K562 (cell line): Measurements from ENCODE around the gene ACTA2. TPM values are rescaled to one million over a fixed set of nuclear protein-coding genes. Genes with fewer than 3 reads are reported as not detected.

Experiments
- ATAC-seq: fragments of 200-7000 bp; cut with Tn5 transposase; 3 replicates; pipeline ENCODE4 v1.9.1; 2020; ENCODE audit warnings: moderate library complexity
- BruUV-seq: library from RNA; stranded (reverse); fragments of 400-500 nt; replicated peaks from 2 replicates; lab custom pipeline; 2021; lab: Mats Ljungman, UMichigan
- CTCF ChIA-PET: fragments of 300-600 bp; formaldehyde crosslinking; extraction: SDS; loops from one replicate; lab custom pipeline; 2021; ENCODE audit warnings: low intra/inter-chr PET ratio; lab: Yijun Ruan, JAX
- POLR2A ChIA-PET: fragments of 300-600, 350-650 bp; sonication (Branson Sonifier 250); formaldehyde crosslinking; extraction: SDS; loops from one replicate; lab custom pipeline; 2021; ENCODE audit warnings: antibody characterized with exemption, inconsistent platforms; lab: Yijun Ruan, JAX
- DNase-seq, 4 experiments: peaks; one replicate each; pipeline versions ENCODE4 v3.0.0 to v3.0.0-alpha.2; 2011 to 2018; ENCODE audit warnings: low spot score in 3 of 4, mixed read lengths in 3 of 4; ENCODE audit errors: extremely low read depth in 1 of 4
- FAIRE-seq: peaks from 2 replicates; lab custom pipeline; 2011; peaks lifted over from hg19 to GRCh38; lab: Jason Lieb, UNC
- H2AFZ ChIP-seq: 2 replicates; pipeline ENCODE4 v1.6.0; 2011; ENCODE audit warnings: low read depth, low read length, control low read depth, inconsistent platforms
- H3K27ac ChIP-seq: fragments of 200-600 bp; 3 replicates; pipeline ENCODE4 v1.8.0; 2011; ENCODE audit warnings: low read depth, mild to moderate bottlenecking, control low read depth, inconsistent platforms, low read length, moderate library complexity, mixed read lengths; ENCODE audit errors: extremely low read depth
- H3K27me3 ChIP-seq, 2 experiments: fragments of 300-600 bp in 1 of 2; 2 replicates in 1 of 2; 3 replicates in 1 of 2; pipeline versions ENCODE4 v1.6.0 to v1.8.0; 2011; ENCODE audit warnings: inconsistent platforms in 2 of 2, low read length in 2 of 2, mild to moderate bottlenecking in 1 of 2, mixed read lengths in 1 of 2, moderate library complexity in 1 of 2; ENCODE audit not compliant: control insufficient read depth in 2 of 2, insufficient read depth in 2 of 2
- H3K36me3 ChIP-seq: fragments of 300-600 bp; 3 replicates; pipeline ENCODE4 v1.8.0; 2011; ENCODE audit warnings: mild to moderate bottlenecking, low read length, inconsistent platforms; ENCODE audit not compliant: control insufficient read depth, insufficient read depth
- H3K4me1 ChIP-seq, 2 experiments: fragments of 200-600 bp in 1 of 2; replicated peaks in 1 of 2; 2 replicates in 1 of 2; 3 replicates in 1 of 2; pipeline versions ENCODE4 v1.5.1 to v1.8.0; 2011; ENCODE audit warnings: inconsistent platforms in 2 of 2, low read length in 2 of 2, mild to moderate bottlenecking in 1 of 2, mixed read lengths in 1 of 2, moderate library complexity in 1 of 2; ENCODE audit not compliant: control insufficient read depth in 2 of 2, insufficient read depth in 2 of 2
- H3K4me2 ChIP-seq: 2 replicates; pipeline ENCODE4 v1.6.1; 2011; ENCODE audit warnings: low read length, control low read depth, inconsistent platforms, mixed read lengths; ENCODE audit not compliant: insufficient read depth
- H3K4me3 ChIP-seq: fragments of 200-600 bp; sonication (generic), shearing (Covaris generic); 2 replicates; pipeline ENCODE4 v1.5.1; 2016; ENCODE audit warnings: control low read depth, inconsistent platforms
- H3K79me2 ChIP-seq: fragments of 200-600 bp; 3 replicates; pipeline ENCODE4 v1.8.0; 2011; ENCODE audit warnings: low read length, inconsistent platforms; ENCODE audit not compliant: control insufficient read depth, insufficient read depth
- H3K9ac ChIP-seq, 2 experiments: 2 replicates each; pipeline versions ENCODE4 v1.6.0 to v1.6.1; 2011; ENCODE audit warnings: low read depth in 2 of 2, low read length in 2 of 2, control low read depth in 1 of 2, inconsistent platforms in 1 of 2, mild to moderate bottlenecking in 1 of 2, mixed read lengths in 1 of 2; ENCODE audit not compliant: insufficient read depth in 1 of 2
- H3K9me1 ChIP-seq: one replicate; pipeline ENCODE4 v1.6.0; 2011; ENCODE audit warnings: inconsistent platforms, mild to moderate bottlenecking, low read length, moderate library complexity; ENCODE audit not compliant: control insufficient read depth, insufficient read depth
- H3K9me3 ChIP-seq: replicated peaks from 2 replicates; pipeline ENCODE4 v1.5.1; 2011; ENCODE audit warnings: low read depth, low read length, inconsistent platforms; ENCODE audit not compliant: control insufficient read depth, insufficient read depth
- H4K20me1 ChIP-seq: replicated peaks from 2 replicates; pipeline ENCODE4 v1.6.1; 2011; ENCODE audit warnings: low read length, inconsistent platforms, mixed read lengths; ENCODE audit not compliant: control insufficient read depth, insufficient read depth
- CEBPG ChIP-seq, 3 experiments: fragments of 200-800 bp in 1 of 3; sonication (Bioruptor generic) in 1 of 3; sonication (generic) in 1 of 3; formaldehyde crosslinking in 1 of 3; IDR thresholded peaks in 2 of 3; conservative IDR thresholded peaks in 1 of 3; 2 replicates each; pipeline versions ENCODE4 v1.6.1 to v1.8.0; 2016 to 2022; ENCODE audit warnings: missing compliant biosample characterization in 2 of 3, missing genetic modification characterization in 2 of 3, mild to moderate bottlenecking in 1 of 3, missing genetic modification reagents in 1 of 3
- GABPB1 ChIP-seq: sonication (generic); formaldehyde crosslinking; IDR thresholded peaks from 2 replicates; pipeline ENCODE4 v1.8.0; 2022; ENCODE audit warnings: mild to moderate bottlenecking, missing genetic modification reagents
- LEF1 ChIP-seq: fragments of 450-650 bp; IDR thresholded peaks from 2 replicates; pipeline ENCODE4 v1.6.1; 2016; ENCODE audit warnings: mild to moderate bottlenecking
- RFX7 ChIP-seq: fragments of 250-450 bp; sonication (Bioruptor Pico); IDR thresholded peaks from 2 replicates; pipeline ENCODE4 v1.5.1; 2021; ENCODE audit warnings: mild to moderate bottlenecking
- TFAM ChIP-seq: fragments of 250-450 bp; sonication (Bioruptor Pico); conservative IDR thresholded peaks from 2 replicates; pipeline ENCODE4 v1.5.0; 2021; ENCODE audit warnings: mild to moderate bottlenecking, moderate library complexity
- ZBTB1 ChIP-seq: sonication (generic); formaldehyde crosslinking; IDR thresholded peaks from 2 replicates; pipeline ENCODE4 v1.8.1; 2023; ENCODE audit warnings: missing genetic modification reagents, low read depth, mild to moderate bottlenecking, borderline replicate concordance
- WGBS: fragments of 100-300 bp; shearing (Covaris generic); methylation state at CpG from one replicate; pipeline ENCODE4 v1.1.6; 2016; ENCODE audit warnings: low coverage, mixed read lengths; ENCODE audit not compliant: insufficient coverage; ENCODE audit errors: missing lambda C conversion rate; 5-methylcytosine and 5-hydroxymethylcytosine counted together
- in situ Hi-C: fragments of 300-500 bp; cut with MboI; formaldehyde crosslinking; loops from 4 replicates; pipeline ENCODE4 v1.15.0; 2018; ENCODE audit warnings: inconsistent platforms, mixed read lengths
- intact Hi-C: fragments of 100-400 bp; cut with micrococcal nuclease; formaldehyde crosslinking; loops from 2 replicates; pipeline ENCODE4 v1.14.2; 2022
- polyA plus RNA-seq, 8 experiments: library from polyadenylated mRNA; depleted of rRNA in 4 of 8; stranded (reverse) in 5 of 8; unstranded in 3 of 8; fragments of >200 nt; fragmentation: Nextera tagmentation in 2 of 8; fragmentation: Illumina TruSeq in 1 of 8; extraction: Ambion mirVana in 2 of 8; extraction: Trizol in 1 of 8; gene quantifications; 2 replicates each; pipeline versions ENCODE4 v1.2.1 to v1.2.3, GENCODE V29; 2011 to 2014; ENCODE audit warnings: inconsistent platforms in 1 of 8, missing spikeins in 1 of 8
- total RNA-seq, 7 experiments: library from RNA; depleted of rRNA in 6 of 7; stranded (reverse); fragments of >200 nt in 6 of 7; fragmentation: Illumina TruSeq in 2 of 7; extraction: Trizol in 2 of 7; gene quantifications; 2 replicates each; pipeline versions ENCODE4 v1.2.1 to v1.2.3, GENCODE V29; 2011 to 2021; ENCODE audit warnings: low replicate concordance in 1 of 7

The ACTA2 gene
- total and polyA plus RNA-seq, 9 of the 15 experiments (the other 6 are each of a cell fraction or from before 2014, with no cell fraction given): 0.15 to 1.0 (median 0.38) TPM; not detected in 3

GRCh38 chr10:88978463-88978862 lies 25.9 kb upstream of the ACTA2 start:
- TF ChIP-seq RFX7 (no peak), TFAM (CRISPR knock-in tag) (no peak), CEBPG (CRISPR knock-in tag; IDR thresholded peaks at IDR 0.05) (no peak), CEBPG (tag; conservative IDR thresholded peaks at IDR 0.05 in 1 of 2, IDR thresholded peaks at IDR 0.05 in 1 of 2) (no peak), LEF1 (no peak), ZBTB1 (CRISPR knock-in tag) (no peak)
- H3K9ac ChIP-seq: no peak overlapping the region
- no peaks in the 10 kb centered on the region for H4K20me1 ChIP-seq
- no peaks in the 10 kb centered on the region for H3K9me3 ChIP-seq
- BruUV-seq: no TSS peak
- no peak overlapping the region for H3K4me3 ChIP-seq
- no peaks in the 10 kb centered on the region for H3K9me1 ChIP-seq
- no peak overlapping the region for H2AFZ ChIP-seq
- H3K36me3 ChIP-seq: no peaks in the 10 kb centered on the region
- ChIA-PET CTCF (no interaction called here), POLR2A (no interaction called here)
- in situ Hi-C loops: no loop called here
- H3K27me3 ChIP-seq: no peaks in the 10 kb centered on the region
- FAIRE-seq: no peak
- H3K27ac ChIP-seq: no peak overlapping the region
- no peak overlapping the region for H3K4me2 ChIP-seq
- peaks cover 0 to 2% of the 10 kb centered on the region in 2 experiments; a peak in 2 of 5 replicates for H3K4me1 ChIP-seq
- DNase-seq: no peak
- WGBS: 21% methylated on average over 2 of the region's 2 CpGs
- intact Hi-C loops: no loop called here
- no peaks in the 10 kb centered on the region for H3K79me2 ChIP-seq
- no peak for ATAC-seq

GRCh38 chr10:88975377-88975720 lies 22.8 kb upstream of the ACTA2 start:
- ATAC-seq (peak; percentile 66), FAIRE-seq (no peak), DNase-seq (no peak)
- peak overlapping the region; percentile 40 for H3K4me3 ChIP-seq
- intact Hi-C loops (no loop called here), in situ Hi-C loops (no loop called here)
- H3K4me2 ChIP-seq: peak overlapping the region; percentile 63
- 26% methylated on average over 3 of the region's 3 CpGs for WGBS
- BruUV-seq: no TSS peak
- no peaks in the 10 kb centered on the region for H3K36me3 ChIP-seq
- no peaks in the 10 kb centered on the region for H3K9me3 ChIP-seq
- peak overlapping the region in 1 of 2 experiments; percentile 68; a peak in 2 of 4 replicates for H3K9ac ChIP-seq
- CTCF ChIA-PET: no interaction called here
- TF ChIP-seq GABPB1 (CRISPR knock-in tag): no peak
- POLR2A ChIA-PET: interaction anchor here (1.0 kb wide), 1 partner anchor 16 kb away, joined by 4 read pairs; the partner anchor contains the start of gene FAS
- H4K20me1 ChIP-seq: no peaks in the 10 kb centered on the region
- H3K79me2 ChIP-seq: no peaks in the 10 kb centered on the region
- H3K27ac ChIP-seq: peak overlapping the region; percentile 54
- peak overlapping the region; percentile 81 for H2AFZ ChIP-seq
- no peaks in the 10 kb centered on the region for H3K9me1 ChIP-seq
- H3K4me1 ChIP-seq: peaks cover 0 to 2% of the 10 kb centered on the region in 2 experiments; a peak in 1 of 5 replicates
- H3K27me3 ChIP-seq: no peaks in the 10 kb centered on the region
